Measurements from ENCODE around the gene CD84.
"Not testable (repeated sequence)": the region's sequence is repeated elsewhere in the genome, so short reads cannot be mapped to it uniquely, and the experiment has no call there.

CD84 gene

DNA sequence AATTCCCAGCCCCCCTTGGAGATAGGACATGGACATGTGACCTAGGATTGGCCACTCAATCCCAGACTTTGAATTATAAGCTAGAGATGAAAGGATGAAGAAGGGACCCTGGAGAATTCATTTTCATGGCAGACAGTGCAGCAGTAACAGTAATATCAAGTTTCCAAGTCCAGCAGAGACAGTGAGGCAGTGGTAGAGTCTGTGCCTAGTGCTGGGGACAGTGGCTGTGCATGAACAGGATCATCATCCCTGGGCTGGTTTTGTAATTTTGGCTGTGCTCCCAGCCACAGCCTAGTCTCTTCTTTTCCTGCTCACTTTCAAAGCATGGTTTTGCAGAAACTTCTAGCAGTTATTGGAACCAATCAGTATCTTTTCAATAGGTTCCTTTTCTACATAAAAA, 29.6 kb upstream of the CD84 start:
- DNase-seq (ENCODE audit: low read depth) = no peak

DNA sequence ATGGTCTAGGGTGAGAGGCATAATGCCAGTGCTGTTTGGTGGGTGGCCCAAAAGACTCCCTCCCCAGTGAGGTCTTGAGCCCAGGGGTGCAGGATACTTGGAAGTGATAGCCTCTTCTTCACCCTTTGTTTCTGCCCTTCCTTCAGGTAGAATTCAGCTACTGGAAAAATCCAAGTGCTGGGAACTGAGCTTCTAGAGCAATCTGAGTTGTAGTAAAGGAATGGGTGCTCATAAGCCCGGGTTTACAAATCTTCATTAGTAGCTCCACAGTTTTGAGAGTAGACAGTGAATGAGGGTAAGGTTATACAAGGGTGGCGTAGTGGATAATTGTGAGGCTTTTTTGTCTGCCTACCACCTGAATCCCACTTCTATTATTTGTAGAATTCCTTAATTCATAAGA, 29.2 kb upstream of the CD84 start:
- DNase-seq (ENCODE audit: low read depth) = no peak

DNA sequence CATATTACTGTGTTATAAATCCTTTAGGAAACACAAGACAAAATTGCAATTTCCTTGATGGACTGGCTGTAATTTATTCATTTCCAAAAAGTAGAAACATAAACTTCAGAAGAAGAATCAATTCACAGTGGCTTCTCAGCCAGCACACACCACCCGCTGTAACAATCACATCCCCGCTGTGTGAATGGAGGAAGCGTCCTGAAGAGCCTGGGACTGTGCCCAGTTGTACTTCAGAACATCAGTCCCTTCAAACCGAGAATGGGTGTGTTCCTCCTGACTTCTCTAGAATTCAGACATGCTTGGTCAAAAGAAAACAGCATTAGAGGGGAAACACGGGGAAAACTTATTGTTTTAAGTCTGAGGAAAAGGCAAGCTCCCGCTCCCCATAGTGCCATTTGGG, 28.8 kb upstream of the CD84 start:
- DNase-seq (ENCODE audit: low read depth) = no peak

DNA sequence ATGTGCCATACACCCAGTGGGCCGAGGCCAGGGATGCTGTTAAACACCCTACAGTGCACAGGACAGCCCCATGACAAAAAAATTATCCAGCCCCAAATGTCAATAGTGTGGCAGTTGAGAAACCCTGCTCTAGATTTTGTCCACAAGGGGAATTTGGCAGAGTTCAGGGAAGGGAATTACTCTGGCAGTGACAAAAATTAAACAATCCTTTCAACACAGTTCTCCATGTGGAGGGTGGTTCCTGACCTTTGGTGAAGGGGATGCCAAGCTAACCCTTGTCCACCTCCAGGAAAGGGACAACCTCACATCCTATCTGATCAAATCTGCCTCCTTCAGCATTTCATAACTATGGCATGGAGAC, 28.4 kb upstream of the CD84 start:
- DNase-seq (ENCODE audit: low read depth) = no peak

DNA sequence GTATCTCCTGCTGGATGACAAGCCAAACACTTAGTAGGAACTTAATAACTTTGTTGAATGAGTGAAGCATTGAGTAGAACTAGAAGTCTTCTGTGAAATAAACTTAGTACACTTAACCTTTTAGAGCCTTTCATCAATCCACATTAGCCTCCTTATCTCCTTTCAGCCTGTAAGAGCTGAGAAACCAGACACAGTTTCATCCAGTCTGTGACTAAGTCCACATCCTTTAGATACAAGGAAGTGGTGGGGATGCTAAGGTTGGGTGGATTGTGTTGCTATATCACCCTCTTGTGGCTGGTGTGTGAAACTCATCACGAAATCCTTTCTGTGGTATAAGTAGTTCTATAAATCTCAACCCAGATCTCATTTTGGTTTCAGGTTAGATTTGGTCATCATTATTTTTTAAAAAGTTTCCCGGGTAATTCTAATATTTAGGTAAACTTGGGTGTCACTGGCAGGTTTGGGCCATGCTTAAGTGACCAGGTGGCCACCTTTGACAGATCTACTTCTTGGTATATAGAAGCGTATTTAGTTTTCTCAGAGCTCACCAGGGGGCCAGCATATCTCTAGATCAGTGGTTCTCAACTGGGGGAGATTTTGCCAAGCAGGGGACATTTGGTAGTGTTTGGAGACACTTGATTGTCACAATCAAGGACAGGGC, 27.8 kb upstream of the CD84 start:
- DNase-seq (ENCODE audit: low read depth) = peak; percentile 80

DNA sequence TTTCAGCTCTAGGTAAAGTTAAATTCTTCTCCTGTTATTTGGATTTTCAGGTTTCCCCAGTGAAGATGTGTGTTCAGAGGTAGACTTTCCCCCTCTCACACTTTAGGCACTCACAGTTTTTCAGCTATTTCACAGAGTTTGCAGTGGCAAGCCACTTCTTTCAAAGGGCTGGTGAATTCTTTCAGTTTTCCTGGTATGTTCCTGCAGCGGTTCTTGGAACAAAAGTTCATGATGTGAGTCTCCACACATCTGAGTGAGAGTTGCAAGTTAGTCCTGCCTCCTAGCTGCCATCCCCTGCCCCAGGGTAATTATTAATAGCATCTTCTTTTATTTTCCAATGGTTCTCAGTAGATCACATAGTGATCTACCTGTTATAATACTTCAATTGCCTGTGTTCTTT, 27.3 kb upstream of the CD84 start:
- no peak for DNase-seq (ENCODE audit: low read depth)

DNA sequence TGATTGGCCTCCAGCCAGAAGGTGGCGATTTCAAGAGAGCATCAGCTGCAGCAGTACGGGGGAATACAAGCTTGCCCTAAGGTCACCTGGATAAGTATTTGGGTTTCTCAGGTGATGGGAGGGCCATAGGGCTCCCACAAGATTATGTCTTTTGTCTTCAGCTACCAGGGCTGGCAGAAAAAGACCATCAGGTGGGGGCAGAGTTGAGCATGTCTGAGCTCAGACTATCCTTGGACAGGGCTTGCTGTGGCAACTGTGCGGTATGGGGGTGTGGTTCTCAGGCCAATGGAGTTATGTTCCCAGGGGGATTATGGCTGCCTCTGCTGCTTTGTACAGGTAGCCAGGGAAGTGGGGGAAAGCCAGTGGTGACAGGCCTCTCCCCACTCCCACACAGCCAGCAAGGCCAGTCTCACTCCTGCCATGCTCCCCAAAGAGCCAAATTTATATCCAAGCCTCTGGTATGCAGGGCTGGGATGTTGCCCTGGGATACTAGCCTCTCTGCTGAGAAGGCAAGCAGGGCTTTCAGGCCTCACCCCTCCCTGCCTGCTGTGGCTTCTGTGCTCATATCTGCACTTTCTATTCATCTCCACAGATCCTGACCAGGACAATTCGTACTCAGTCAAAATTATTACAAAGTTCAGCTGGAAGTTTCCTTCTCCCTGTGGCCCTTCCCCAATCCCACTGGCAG, 26.6 kb upstream of the CD84 start:
- no peak for DNase-seq (ENCODE audit: low read depth)

DNA sequence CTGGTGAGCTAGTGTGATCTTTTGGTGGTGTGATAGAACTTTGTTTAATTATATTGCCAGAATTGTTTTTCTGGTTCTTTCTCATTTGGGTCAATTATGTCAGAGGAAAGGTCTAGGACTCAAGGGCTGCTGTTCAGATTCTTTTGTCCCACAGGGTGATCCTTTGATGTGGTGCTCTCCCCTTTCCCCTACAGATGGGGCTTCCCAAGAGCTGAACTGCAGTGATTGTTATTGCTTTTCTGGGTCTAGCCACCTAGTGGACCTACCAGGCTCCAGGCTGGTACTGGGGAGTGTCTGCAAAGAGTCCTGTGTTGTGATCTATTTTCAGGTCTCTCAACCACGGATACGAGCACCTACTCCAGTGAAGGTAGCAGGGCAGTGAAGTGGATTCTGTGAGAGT, 25.9 kb upstream of the CD84 start:
- no peak for DNase-seq (ENCODE audit: low read depth)

DNA sequence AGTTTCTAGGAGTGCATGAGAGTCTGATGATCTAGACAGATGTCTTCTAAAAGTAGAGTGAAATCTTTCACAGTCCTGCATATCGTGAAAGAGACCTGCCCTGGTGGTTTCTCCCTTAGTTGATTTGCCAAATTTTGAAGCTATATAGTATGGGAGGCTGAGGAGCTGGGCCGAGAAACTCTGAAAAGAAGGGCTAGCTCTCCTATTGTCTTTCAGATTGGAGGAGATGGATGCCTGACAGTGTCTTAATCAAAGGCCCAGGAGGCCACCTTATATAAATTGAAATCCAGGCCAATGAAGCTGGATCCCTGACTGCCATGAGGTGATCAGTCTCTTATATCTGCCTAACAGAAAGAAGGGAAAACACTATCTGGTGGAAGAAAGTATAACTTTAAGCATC, 18.4 kb upstream of the CD84 start:
- no peak for DNase-seq (ENCODE audit: low read depth)

DNA sequence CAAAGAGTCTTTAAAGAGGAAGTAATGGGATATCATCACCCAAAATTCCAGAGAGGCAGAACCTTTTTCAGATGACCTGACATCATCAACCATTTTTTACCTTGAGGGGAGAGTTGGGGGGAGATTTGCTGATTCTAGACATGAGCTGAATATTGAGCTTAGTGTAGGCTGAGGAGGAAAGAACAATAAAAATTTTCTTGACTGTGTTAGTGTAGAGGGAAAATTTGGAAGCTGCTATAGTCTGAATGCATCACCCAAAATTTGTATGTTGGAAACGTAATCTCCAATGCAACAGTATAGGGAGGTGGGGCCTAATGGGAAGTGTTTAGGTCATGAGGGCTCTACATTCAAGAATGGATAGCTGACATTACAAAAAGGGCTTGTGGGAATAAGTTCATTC, 17.8 kb upstream of the CD84 start:
- no peak for DNase-seq (ENCODE audit: low read depth)

DNA sequence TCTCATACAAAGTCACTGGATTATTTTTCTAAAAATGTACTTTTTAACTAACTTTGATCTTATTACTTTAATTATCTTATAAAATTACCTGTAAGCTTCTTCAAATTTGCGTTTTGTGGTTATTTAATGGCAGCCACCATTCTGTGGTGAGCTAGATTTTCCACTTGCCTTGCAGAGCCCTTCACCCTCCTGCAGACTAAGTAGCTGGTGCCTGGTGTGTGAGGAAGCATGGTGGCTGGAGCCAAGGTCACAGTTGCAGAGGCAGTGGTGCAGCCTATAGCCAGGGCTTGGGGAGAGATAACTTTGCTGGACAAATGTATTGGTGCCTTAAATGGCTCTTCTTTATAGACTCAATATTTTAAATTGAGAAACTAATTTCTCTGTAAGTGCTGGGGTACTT, 11.2 kb upstream of the CD84 start:
- no peak for DNase-seq (ENCODE audit: low read depth)

DNA sequence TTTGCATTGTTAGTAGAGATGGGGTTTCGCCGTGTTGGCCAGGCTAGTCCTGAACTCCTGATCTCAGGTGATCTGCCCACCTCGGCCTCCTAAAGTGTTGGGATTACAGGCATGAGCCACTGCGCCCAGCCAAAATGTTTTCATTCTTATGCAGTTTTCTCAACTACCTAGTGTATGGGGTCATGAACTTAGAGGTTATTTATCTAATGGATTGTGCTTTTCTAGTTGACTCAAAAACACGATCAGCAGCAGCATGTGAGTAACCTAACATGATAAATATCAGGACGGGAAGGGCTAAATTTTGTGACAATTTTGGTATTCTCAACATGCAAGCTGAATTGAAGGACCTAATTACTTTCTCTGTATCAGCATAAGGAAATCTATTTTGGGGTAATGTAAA, 9.2 kb upstream of the CD84 start:
- no peak for DNase-seq (ENCODE audit: low read depth)

DNA sequence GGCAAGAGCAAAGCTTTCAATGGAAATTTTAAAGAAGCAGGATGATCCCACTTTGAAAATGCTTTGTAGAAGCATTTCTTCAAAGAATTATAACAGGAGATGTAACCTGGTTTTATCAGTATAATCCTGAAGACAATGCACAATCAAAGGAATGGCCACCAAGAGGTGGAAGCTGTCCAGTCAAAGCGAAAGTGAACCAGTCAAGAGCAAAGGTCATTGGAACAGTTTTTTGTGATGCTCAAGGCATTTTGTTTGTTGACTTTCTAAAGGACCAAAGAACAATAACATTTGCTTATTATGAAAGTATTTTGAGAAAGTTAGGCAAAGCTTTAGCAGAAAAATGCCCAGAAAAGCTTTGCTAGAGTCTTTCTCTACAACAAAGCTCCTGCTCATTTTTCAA, 5.5 kb upstream of the CD84 start:
- DNase-seq (ENCODE audit: low read depth) = no peak

DNA sequence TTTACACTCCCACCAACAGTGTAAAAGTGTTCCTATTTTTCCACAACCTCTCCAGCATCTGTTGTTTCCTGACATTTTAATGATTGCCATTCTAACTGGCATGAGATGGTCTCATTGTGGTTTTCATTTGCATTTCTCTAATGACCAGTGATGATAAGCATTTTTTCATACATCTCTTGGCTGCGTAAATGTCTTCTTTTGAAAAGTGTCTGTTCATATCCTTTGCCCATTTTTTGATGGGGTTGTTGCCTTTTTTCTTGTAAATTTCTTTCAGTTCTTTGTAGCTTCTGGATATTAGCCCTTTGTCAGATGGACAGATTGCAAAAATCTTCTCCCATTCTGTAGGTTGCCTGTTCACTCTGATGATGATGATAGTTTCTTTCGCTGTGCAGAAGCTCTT, 3.7 kb upstream of the CD84 start:
- DNase-seq (ENCODE audit: low read depth) = not testable (repeated sequence)

DNA sequence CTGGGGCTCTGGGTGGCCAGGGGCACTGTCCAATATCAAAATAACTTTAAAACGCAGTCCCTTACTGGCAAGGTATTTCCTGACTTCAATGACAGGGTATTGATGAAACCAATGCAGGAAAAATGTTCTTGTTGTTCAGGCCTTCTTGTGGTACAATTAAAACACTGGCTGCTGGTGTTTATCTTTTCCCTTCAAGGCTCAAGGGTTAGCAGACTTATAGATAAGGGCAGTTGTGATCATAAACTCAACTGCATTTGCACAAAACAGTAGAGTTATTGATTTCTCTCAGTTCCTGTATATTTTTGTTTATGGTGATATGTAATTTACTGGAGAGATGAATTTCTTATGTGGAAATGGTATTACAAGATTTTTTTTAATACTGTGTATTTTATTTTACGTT, 2.7 kb upstream of the CD84 start:
- DNase-seq (ENCODE audit: low read depth) = no peak

DNA sequence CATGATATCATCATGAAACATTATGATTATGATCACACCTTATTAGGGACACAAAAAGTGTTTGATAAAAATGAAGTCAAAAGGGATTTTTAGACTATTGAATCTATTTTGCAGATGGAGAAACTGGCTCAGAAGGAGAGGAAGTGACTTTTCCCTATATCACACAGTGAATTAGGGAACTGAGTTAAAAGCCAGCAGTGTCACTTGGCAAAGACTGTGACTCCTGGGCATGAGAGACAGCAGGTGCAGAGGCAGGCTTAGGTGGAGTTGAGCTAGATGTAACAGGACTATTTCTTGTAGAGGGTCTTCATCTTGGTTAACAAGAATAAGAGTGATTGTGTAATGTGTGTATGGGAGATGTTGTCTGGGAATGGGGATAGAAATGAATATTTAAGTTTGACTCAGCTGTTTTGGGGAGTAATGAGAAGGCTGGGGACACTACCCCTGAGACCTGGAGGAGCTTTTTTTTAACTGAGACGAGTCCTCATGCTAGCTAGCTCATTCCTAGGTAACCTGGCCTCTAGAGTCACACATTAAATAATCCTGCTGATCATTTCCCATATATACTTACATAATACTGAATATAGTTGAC, 1.0 kb upstream of the CD84 start:
- DNase-seq (ENCODE audit: low read depth) = no peak

DNA sequence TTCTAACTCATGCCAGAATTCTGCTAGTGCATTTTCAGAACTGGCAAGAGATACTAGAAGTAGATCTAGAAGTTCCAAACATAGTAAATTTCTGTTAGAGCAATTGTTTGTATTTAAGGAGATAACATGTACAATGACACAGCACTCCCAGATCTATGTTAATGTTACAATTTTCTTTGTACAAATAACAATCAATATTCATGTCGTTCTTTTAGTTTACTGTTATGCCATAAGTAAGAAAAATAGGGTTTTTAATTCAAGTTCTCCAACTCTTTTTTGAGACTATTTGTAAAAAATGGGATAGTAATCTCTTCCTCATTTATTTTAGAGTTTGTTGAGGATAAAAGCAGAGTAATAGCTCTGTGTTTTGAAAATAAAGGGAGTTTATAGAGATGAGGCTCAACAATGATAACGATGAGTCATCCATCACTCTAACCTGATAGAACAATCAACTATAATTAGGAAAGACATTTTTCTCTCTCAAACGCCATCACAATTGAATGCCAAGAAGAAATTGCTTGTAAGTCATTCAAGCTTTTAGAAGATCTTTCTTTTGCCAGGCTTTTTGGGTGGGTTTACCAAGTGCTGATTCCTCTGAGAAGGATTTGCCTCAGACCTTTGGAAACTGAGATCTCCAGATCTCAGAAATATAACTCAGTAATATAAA, 638 bp downstream of the CD84 start:
- no peak for DNase-seq (ENCODE audit: low read depth)

DNA sequence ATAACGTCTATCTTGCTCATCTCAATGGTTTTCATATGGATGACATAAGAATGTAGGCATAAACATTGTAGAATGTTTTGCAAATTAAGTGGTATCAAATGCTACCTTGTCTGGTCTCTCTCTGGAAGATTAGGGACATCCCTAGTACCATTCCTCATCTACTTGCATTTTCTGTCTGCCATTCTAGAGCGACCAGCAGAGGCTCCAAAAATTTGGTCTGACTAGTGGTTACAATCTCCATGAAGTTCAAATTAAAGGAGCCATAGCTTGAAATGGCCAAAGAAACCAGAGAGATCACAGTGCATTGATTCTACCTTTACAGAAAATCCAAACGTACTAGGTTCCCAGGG, 1.1 kb downstream of the CD84 start:
- DNase-seq (ENCODE audit: low read depth) = no peak

DNA sequence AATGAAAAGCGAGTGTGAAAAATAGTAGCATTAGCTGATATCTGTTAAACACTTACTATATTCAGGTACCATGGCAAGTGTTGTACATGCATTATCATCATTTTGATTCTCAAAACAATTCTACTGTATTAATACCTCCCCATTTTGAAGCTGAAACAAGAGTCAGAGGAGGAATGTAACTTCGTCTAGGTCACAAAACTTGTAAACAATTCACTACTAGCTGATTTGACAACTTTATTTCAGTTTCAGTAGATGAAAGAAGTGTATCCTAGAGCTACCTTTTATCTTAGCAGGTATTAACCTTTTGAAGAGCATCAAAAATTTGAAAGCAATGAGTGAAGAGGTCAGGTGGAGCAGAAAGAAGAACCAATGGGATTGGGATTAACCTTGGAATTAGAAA, 1.6 kb downstream of the CD84 start:
- no peak for DNase-seq (ENCODE audit: low read depth)

DNA sequence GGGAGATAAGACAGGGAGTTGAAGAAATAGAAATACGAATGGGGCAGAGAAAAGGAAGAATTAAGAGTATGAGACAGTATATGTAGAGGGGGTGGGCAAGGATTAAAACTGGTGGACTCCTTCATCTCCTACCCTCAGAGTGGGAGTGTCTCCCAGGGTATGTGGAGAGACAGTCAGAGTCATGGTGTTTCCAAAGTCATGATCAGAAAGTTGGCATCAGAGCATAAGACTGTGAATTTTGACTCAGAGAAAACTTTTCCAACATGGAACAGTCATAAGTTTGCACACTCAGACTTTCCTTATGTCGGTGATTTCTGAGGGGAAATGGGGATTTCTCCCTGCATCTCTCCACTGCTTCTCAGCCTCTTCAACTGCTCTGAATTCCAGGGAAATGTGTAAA, 2.4 kb downstream of the CD84 start:
- no peak for DNase-seq (ENCODE audit: low read depth)

DNA sequence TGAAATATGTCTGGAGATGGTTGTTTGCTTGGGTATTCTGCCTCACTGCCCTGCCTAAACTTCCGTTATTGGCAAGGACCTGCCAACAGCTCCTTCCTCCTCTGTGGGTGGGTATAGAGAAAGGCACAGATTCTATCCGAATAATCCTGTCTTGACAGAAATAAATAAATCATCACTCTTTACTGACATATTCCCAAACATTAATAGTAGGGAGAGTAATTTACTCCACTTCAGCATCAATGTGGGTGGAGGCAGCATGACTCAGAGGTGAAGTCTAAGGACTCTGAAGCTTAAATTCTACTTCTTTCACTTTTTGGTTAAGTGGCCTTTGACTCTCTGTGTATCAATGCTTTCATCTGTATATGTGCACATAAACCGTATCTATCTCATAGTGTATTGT, 2.9 kb downstream of the CD84 start:
- no peak for DNase-seq (ENCODE audit: low read depth)

DNA sequence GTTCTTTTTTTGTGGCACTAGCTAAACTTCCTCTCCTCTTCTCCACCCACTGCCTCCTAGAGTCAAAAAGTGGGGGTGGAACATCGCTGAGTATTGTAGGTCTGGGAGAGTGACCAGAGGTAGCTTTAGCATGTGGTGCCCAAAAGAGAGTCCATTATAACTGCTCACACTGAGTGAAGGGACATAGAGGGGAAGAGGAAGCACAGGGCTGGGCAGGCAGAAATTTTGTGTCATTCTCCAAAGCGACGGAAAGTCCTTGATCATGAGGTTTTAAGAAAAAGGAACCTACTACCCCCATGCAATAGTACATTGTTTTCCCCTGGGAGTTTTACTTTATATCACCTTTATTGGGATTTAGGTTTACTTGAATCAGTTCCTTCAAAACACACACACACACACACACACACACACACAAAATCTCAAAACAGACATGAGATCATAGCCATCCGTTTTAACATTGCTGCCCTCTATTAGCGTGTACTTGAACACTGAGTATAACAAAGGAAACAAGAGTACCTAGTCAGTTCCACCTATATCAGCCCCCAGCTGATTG, 4.1 kb downstream of the CD84 start:
- DNase-seq (ENCODE audit: low read depth) = no peak

DNA sequence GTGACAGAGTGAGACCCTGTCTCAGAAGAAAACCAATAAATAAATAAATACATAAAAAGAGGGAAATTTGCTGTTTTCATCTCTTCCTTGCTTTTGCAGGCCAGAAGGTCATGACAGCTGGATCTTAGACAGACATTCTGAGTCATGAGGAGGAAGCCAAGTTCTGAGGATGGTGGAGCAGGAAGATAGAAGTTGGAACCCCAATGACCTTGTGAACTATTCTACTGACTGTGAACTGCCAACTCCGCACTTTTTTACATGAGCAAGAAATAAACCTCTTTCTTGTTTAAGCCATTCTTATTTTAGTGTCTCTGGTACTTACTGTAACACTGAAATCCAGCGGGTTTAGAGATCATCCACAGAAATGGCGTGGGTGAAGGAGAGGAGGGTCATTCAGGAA, 8.5 kb downstream of the CD84 start:
- no peak for DNase-seq (ENCODE audit: low read depth)

Data from ELR (cell line).